ENCODE measurements around the gene OSBPL1A.
"Not testable (repeated sequence)": the region's sequence is repeated elsewhere in the genome, so short reads cannot be mapped to it uniquely, and the experiment has no call there.

OSBPL1A gene

GRCh38 chr18:24397131-24397693 lies 412 bp downstream of the OSBPL1A start:
- peak; percentile 47 for DNase-seq (ENCODE audit: low read depth)

- DNase-seq (ENCODE audit: low read depth) = peak; percentile 4
These were observed 1.5 kb downstream of the OSBPL1A start for GRCh38 chr18:24396082-24396633.

DNA sequence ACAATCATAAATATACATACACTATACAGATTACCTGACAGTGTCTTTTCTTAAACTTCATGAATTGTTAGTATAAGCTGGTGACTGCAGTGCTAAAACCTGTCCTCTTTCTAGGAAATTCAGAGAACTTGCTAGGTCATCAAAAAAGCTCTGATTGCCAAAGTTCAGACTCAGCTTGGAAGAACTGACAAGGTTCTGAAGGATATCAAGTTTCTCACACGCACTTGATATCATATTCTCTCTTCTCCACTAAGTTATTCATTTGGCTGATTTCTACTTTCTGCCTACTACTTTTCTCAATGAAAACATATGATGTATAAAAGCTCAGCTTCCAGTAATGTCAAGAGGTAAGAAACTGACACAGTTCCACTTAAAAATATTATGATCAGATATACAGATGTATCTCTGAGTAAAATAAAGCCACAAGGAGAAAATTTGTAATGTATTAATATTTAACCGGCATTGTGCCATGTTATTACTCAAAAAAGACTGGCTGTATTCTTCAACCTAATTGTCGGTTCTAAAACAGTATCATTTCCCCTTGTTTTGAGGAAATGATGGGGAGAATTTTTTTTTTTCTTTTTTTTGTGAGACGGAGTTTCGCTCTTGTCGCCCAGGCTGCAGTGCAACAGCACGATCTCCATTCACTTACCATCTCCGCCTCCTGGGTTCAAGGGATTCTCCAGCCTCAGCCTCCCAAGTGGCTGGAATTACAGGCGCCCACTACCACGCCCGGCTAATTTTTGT lies 2.4 kb downstream of the OSBPL1A start:
- peak; percentile 3 for DNase-seq (ENCODE audit: low read depth)

GRCh38 chr18:24388957-24389356 lies 8.7 kb downstream of the OSBPL1A start:
- no peak for DNase-seq (ENCODE audit: low read depth)

- no peak for DNase-seq (ENCODE audit: low read depth)
These were observed 10.9 kb downstream of the OSBPL1A start for GRCh38 chr18:24386681-24387080.

DNA sequence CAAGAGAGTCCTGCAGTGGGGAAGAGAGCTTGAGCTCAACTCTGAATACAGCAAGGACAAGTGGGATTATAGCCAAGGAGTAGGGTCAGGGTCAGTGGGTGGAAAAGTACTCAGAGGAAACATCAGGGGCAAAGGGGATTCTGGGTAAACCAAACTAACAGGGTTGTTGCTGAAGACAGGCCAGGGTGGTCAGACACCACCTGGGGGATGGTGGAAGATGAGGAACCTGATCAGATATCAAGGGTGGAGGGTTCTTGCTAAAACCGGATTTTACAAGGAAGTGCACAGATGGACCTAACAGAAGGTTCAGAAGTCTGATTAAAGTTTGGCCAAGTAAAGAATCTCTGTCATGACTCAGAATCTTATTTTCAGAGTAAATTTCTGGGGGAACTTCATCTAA lies 16.5 kb downstream of the OSBPL1A start:
- DNase-seq (ENCODE audit: low read depth) = no peak

GRCh38 chr18:24380163-24380747 lies 17.4 kb downstream of the OSBPL1A start:
- no peak for DNase-seq (ENCODE audit: low read depth)

DNA sequence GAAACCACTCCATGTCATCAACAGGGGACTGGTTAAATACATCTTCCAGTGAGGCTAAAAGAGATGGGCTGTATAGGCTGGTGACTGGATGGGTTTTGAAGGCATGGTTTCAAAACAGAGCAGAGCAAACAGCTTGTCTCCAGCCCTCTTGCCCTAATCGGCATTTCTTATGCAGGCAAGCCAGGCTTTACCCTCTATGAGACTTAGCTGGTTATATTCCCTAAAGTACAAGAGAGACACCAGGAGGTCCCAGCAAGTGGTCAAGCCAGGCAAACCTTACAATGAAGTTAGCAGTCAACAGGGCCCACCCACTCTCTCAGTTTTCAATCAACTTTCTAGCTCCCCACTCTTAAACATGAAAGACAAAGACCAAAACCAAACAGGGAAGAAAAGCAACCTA lies 19.0 kb downstream of the OSBPL1A start:
- no peak for DNase-seq (ENCODE audit: low read depth)

GRCh38 chr18:24376531-24376930 lies 21.1 kb downstream of the OSBPL1A start:
- DNase-seq (ENCODE audit: low read depth) = not testable (repeated sequence)

- DNase-seq (ENCODE audit: low read depth) = no peak
These were observed 24.3 kb downstream of the OSBPL1A start for GRCh38 chr18:24373328-24373727.

DNA sequence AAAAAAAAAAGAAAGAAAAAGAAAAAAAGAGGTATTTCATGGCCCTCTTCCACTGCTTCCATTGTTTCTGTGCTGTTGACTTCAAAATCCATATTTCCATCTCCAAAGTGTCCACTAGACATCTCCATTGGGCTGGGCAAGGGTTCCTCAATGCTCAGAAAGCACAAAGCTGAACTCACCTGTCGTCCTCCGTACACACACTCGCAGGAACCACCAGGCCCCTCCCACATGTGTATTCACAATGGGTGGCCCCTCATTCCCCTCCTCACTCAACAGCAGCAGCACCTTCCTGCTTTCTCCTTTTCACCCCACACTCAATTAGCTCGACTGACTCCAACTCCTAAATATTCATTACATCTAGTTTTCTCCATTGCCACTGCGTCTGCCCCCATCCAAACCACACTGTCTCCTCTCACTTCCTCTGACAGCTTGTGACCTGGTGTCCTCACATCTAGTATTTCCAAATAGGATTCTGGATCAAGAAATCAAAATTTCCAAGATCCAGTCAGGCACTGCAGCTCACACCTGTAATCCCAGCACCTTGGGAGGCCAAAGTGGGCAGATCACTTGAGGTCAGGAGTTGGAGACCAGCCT lies 25.2 kb downstream of the OSBPL1A start:
- no peak for DNase-seq (ENCODE audit: low read depth)

DNA sequence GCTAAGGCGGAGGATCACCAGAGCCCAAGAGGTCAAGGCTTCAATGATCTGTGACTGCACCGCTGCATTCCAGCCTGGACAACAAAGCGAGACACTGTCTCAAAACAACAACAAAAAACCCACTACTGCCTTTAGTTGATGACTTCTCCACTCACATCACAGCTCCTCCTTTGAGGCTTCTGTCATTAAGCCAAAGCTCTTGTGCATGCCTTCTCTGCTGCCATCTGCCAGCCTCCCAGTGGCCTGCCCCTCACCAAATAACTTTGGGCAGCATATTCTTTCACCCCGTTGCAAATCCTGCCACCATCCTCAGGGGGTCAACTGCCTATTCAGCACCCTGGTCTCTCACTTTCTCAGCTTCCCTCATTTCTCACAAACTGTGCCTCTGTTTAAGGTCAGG lies 27.5 kb downstream of the OSBPL1A start:
- DNase-seq (ENCODE audit: low read depth) = no peak

DNA sequence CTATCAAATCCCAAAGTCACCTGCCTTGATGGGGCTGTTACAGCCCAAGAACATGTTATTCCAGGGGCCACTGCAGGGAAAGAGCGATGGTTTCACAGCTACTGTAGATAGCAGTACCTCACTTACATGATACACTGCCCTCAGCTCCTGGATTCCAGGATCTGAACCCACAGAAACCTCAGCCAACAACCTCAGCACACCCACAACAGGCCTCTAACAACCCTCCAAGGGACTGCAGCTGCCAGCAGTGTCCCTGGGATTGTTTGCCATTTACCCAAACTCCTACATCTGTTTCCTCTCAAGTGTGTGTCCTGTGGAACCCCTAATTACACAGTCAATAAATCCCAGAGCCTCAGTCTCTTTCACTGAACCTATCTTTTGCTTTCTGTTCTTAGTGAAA lies 28.2 kb downstream of the OSBPL1A start:
- peak; percentile 51 for DNase-seq (ENCODE audit: low read depth)

GRCh38 chr18:24368749-24369148 lies 28.9 kb downstream of the OSBPL1A start:
- no peak for DNase-seq (ENCODE audit: low read depth)

- DNase-seq (ENCODE audit: low read depth) = no peak
These were observed 31.3 kb downstream of the OSBPL1A start for GRCh38 chr18:24366328-24366727.

- DNase-seq (ENCODE audit: low read depth) = no peak
These were observed 33.4 kb downstream of the OSBPL1A start for GRCh38 chr18:24364177-24364576.

- no peak for DNase-seq (ENCODE audit: low read depth)
These were observed 34.9 kb downstream of the OSBPL1A start for GRCh38 chr18:24362757-24363156.

GRCh38 chr18:24359787-24360530 lies 37.7 kb downstream of the OSBPL1A start:
- peak; percentile 15 for DNase-seq (ENCODE audit: low read depth)

DNA sequence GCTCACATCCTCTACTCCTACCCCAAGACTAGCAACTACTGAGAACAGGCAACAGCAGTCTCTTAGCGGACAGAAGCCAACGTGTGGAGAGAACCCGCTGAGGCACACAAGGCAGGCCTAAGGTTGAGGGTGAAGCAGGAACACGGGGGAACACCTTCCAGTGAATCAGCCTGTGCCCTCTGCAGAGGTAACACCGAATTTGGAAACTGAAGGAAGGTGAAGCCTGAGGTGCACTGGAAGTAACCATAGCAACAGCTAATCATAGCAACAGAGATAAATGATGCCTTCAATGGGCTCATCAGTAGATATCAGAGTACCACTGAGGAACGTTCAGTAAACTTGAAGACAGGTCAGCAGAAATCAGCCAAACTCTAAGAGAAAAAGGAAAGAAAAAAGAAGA lies 43.3 kb downstream of the OSBPL1A start:
- DNase-seq (ENCODE audit: low read depth) = no peak

GRCh38 chr18:24346254-24346653 lies 51.4 kb downstream of the OSBPL1A start:
- no peak for DNase-seq (ENCODE audit: low read depth)

DNA sequence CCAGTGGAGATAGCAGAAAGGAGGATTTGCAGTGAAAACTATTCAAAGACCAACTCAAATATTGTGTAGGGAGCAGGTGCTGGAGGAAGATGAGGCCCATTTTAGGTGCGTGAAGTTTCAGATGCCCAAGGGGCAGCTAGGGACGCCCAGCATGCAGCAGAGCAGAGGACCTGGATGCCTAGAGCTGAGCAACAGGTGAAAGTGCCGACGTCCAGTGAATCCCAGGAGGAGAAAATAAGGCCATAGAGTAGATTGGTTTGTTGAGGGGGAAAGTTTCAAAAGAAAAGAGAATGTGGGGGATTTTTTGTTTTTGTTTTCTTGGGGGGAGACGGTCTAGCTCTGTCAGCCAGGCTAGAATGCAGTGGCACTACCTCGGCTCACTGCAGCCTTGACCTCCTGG lies 53.1 kb downstream of the OSBPL1A start:
- DNase-seq (ENCODE audit: low read depth) = no peak

DNA sequence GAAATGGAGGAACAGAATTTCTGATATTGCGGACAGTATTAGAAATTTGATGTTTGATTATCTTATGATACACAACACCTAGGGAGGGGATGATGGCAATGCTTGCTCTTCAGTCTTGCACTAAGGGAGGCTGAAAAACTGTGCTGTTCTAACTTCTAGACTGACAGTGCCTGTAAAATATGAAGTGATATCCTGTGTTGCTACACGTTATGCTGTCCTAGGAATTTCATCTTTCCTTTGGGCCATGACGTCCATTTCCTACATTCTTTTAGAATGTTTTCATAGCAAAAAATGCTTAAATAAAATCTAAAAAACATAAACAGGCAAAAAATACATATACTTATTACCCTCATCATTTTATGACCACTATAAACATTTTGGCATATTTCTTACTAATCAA lies 55.3 kb downstream of the OSBPL1A start:
- DNase-seq (ENCODE audit: low read depth) = no peak

Measured in GM04503 (cell line).